ENCODE results near the gene CRYGD. TPM values are rescaled to one million over a fixed set of nuclear protein-coding genes. Genes with fewer than 3 reads are reported as not detected.
"Not testable (repeated sequence)": the region's sequence is repeated elsewhere in the genome, so short reads cannot be mapped to it uniquely, and the experiment has no call there.

CRYGD gene
- total and polyA plus RNA-seq, 2 donors (not counting 3 experiments of a cell fraction or from before 2014, with no cell fraction given) = not detected

- BruUV-seq (replicated peaks) = no TSS peak
- dilution Hi-C loops (cut with MboI; ENCODE audit: extremely low pct_ligation_motif_present, low sequenced_read_pairs) = no loop called here
- H3K9ac ChIP-seq (replicated peaks; ENCODE audit: extremely low read depth, insufficient read depth, low read length) = no peak overlapping the region
- no peaks in the 10 kb centered on the region for H4K20me1 ChIP-seq (replicated peaks; ENCODE audit: control insufficient read depth, extremely low read depth, insufficient read depth, low read length)
- H3K36me3 ChIP-seq (ENCODE audit: control insufficient read depth in 2 of 2, extremely low read depth in 1 of 2, insufficient read depth in 2 of 2, low read length in 2 of 2) = no peaks in the 10 kb centered on the region
- POLR2A ChIA-PET = no interaction called here
- no peak overlapping the region for H3K4me3 ChIP-seq (replicated peaks in 1 of 3; ENCODE audit: insufficient read depth in 1 of 3, low read depth in 1 of 3, low read length in 3 of 3)
- TF ChIP-seq GATA2 (IDR thresholded peaks at IDR 0.05; ENCODE audit: insufficient read depth, insufficient read length, low read depth, low read length) (no peak), MYC (IDR thresholded peaks at IDR 0.05; ENCODE audit: low read depth, low read length) (no peak), FOS (IDR thresholded peaks at IDR 0.05; ENCODE audit: borderline replicate concordance, insufficient read depth, low read length) (no peak), POLR2AphosphoS5 (IDR thresholded peaks at IDR 0.05; ENCODE audit: insufficient read depth, low read depth, low read length) (no peak), MAX (IDR thresholded peaks at IDR 0.05; ENCODE audit: insufficient read depth, insufficient read length) (no peak), CTCF (IDR thresholded peaks at IDR 0.05; ENCODE audit: extremely low read depth in 1 of 2, insufficient read depth in 1 of 2, low read depth in 1 of 2, low read length in 2 of 2) (no peak), JUN (IDR thresholded peaks at IDR 0.05; ENCODE audit: borderline replicate concordance, insufficient read depth, insufficient read length, low read depth) (no peak), EZH2 (IDR thresholded peaks at IDR 0.05; ENCODE audit: borderline replicate concordance, low read depth, low read length, severe bottlenecking) (no peak), POLR2A (IDR thresholded peaks at IDR 0.05; ENCODE audit: low read depth, low read length) (no peak)
- H3K79me2 ChIP-seq (ENCODE audit: control insufficient read depth, insufficient read depth, low read length) = no peaks in the 10 kb centered on the region
- H3K4me1 ChIP-seq (ENCODE audit: control insufficient read depth, extremely low read depth, insufficient read depth, low read length) = no peaks in the 10 kb centered on the region
- CTCF ChIA-PET = no interaction called here
- no peaks in the 10 kb centered on the region for H3K9me3 ChIP-seq (replicated peaks; ENCODE audit: control insufficient read depth, insufficient read depth, low read length)
- intact Hi-C loops (cut with micrococcal nuclease) = no loop called here
- FAIRE-seq (no peak), DNase-seq (ENCODE audit: low read depth, low spot score) (no peak)
- H3K4me2 ChIP-seq (ENCODE audit: insufficient read depth, low read length) = no peak overlapping the region
- H3K9me1 ChIP-seq (replicated peaks; ENCODE audit: control insufficient read depth, extremely low read depth, insufficient read depth, low read length) = no peaks in the 10 kb centered on the region
- H2AFZ ChIP-seq (ENCODE audit: low read depth, low read length) = no peak overlapping the region
- H3K27me3 ChIP-seq (ENCODE audit: control insufficient read depth in 2 of 2, insufficient read depth in 2 of 2, low read length in 2 of 2) = peaks cover 2 to 9% of the 10 kb centered on the region in 2 experiments
- H3K27ac ChIP-seq (ENCODE audit: insufficient read depth, low read depth, low read length) = no peak overlapping the region
Measured at GRCh38 chr2:208118918-208119317, 5.4 kb downstream of the CRYGD start.

GRCh38 chr2:208117390-208117789, 6.9 kb downstream of the CRYGD start:
- H3K4me3 ChIP-seq (replicated peaks in 1 of 3; ENCODE audit: insufficient read depth in 1 of 3, low read depth in 1 of 3, low read length in 3 of 3); H3K79me2 ChIP-seq (ENCODE audit: control insufficient read depth, insufficient read depth, low read length); dilution Hi-C loops (cut with MboI; ENCODE audit: extremely low pct_ligation_motif_present, low sequenced_read_pairs); H3K36me3 ChIP-seq (ENCODE audit: control insufficient read depth in 2 of 2, extremely low read depth in 1 of 2, insufficient read depth in 2 of 2, low read length in 2 of 2); H3K4me2 ChIP-seq (ENCODE audit: insufficient read depth, low read length); H4K20me1 ChIP-seq (replicated peaks; ENCODE audit: control insufficient read depth, extremely low read depth, insufficient read depth, low read length); DNase-seq (ENCODE audit: low read depth, low spot score); intact Hi-C loops (cut with micrococcal nuclease); H3K9me3 ChIP-seq (replicated peaks; ENCODE audit: control insufficient read depth, insufficient read depth, low read length); POLR2A ChIA-PET; H3K9me1 ChIP-seq (replicated peaks; ENCODE audit: control insufficient read depth, extremely low read depth, insufficient read depth, low read length); H2AFZ ChIP-seq (ENCODE audit: low read depth, low read length); BruUV-seq (replicated peaks); CTCF ChIA-PET; H3K27ac ChIP-seq (ENCODE audit: insufficient read depth, low read depth, low read length); FAIRE-seq; H3K9ac ChIP-seq (replicated peaks; ENCODE audit: extremely low read depth, insufficient read depth, low read length); H3K4me1 ChIP-seq (ENCODE audit: control insufficient read depth, extremely low read depth, insufficient read depth, low read length): not testable (repeated sequence)
- H3K27me3 ChIP-seq (ENCODE audit: control insufficient read depth in 2 of 2, insufficient read depth in 2 of 2, low read length in 2 of 2) = peaks cover 11 to 18% of the 10 kb centered on the region in 2 experiments

Measured in endothelial cell of umbilical vein (primary cell).